OCI-LY1 (cell line): ENCODE results near the gene CCL17.
"Not testable (repeated sequence)": the region's sequence is repeated elsewhere in the genome, so short reads cannot be mapped to it uniquely, and the experiment has no call there.

Source experiments
- EZH2 ChIP-seq: fragments of 200-600 bp; sonication (generic), shearing (Covaris generic); IDR thresholded peaks from 2 replicates; pipeline ENCODE4 v1.8.0; 2017; ENCODE audit warnings: borderline replicate concordance, mixed run types, mild to moderate bottlenecking, antibody characterized with exemption, low read length, moderate library complexity, mixed read lengths
- TF ChIP-seq, protein P1 (sequence below): fragments of 200-600 bp; sonication (generic), shearing (Covaris generic); IDR thresholded peaks from 2 replicates; pipeline ENCODE4 v1.5.1; 2017; ENCODE audit warnings: mild to moderate bottlenecking, antibody characterized with exemption, low read length, moderate library complexity, mixed read lengths

DNA sequence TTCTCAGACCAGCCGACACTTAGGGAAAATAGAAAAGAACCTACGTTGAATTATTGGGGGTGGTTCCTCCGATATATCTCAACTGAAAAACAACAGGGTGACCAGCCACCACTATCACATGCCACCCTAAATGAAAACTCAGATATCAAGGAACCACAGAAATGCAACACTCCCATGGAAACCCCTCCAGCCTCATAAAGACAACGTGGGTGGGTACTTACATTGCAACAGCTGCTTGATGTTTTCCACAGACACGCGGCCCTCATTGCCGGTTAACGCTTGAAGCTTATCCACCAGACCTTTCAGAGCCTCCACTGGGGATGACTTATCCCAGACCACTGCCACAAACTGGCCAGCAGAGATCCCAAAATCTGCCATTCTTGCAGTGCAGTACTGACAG lies 36.0 kb downstream of the CCL17 start:
- TF ChIP-seq, protein P1, sequence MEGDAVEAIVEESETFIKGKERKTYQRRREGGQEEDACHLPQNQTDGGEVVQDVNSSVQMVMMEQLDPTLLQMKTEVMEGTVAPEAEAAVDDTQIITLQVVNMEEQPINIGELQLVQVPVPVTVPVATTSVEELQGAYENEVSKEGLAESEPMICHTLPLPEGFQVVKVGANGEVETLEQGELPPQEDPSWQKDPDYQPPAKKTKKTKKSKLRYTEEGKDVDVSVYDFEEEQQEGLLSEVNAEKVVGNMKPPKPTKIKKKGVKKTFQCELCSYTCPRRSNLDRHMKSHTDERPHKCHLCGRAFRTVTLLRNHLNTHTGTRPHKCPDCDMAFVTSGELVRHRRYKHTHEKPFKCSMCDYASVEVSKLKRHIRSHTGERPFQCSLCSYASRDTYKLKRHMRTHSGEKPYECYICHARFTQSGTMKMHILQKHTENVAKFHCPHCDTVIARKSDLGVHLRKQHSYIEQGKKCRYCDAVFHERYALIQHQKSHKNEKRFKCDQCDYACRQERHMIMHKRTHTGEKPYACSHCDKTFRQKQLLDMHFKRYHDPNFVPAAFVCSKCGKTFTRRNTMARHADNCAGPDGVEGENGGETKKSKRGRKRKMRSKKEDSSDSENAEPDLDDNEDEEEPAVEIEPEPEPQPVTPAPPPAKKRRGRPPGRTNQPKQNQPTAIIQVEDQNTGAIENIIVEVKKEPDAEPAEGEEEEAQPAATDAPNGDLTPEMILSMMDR, result not testable (repeated sequence)
- not testable (repeated sequence) for TF ChIP-seq EZH2
